Endothelial cell of umbilical vein (primary cell): ENCODE data around the gene PTPRE. TPM values are rescaled to one million over a fixed set of nuclear protein-coding genes. Genes with fewer than 3 reads are reported as not detected.

ENCODE experiments used
- BruUV-seq: library from RNA; stranded (reverse); fragments of 400-500 nt; replicated peaks from 2 replicates; lab custom pipeline; 2021; lab: Mats Ljungman, UMichigan
- CTCF ChIA-PET: fragments of 300-600, 350-600 bp; sonication (Branson Sonifier 250); formaldehyde crosslinking; loops from one replicate; lab custom pipeline; 2021; ENCODE audit warnings: antibody characterized with exemption, inconsistent platforms; lab: Charles Lee
- POLR2A ChIA-PET: fragments of 300-600, 350-600 bp; sonication (Branson Sonifier 250); formaldehyde crosslinking; loops from one replicate; lab custom pipeline; 2021; ENCODE audit warnings: antibody characterized with exemption, inconsistent platforms; lab: Charles Lee
- DNase-seq: peaks from one replicate; pipeline ENCODE4 v3.0.0-alpha.2; 2011; ENCODE audit warnings: low read depth, low spot score
- FAIRE-seq: peaks from 2 replicates; lab custom pipeline; 2011; peaks lifted over from hg19 to GRCh38; lab: Jason Lieb, UNC
- H2AFZ ChIP-seq: 2 replicates; pipeline ENCODE4 v1.6.0; 2012; ENCODE audit warnings: low read depth, low read length, control low read depth, inconsistent platforms
- H3K27ac ChIP-seq: 2 replicates; pipeline ENCODE4 v1.5.1; 2011; ENCODE audit warnings: low read depth, mild to moderate bottlenecking, control low read depth, low read length, moderate library complexity; ENCODE audit not compliant: insufficient read depth
- H3K27me3 ChIP-seq, 2 experiments: 2 replicates each; pipeline versions ENCODE4 v1.6.0 to v1.6.1; 2011; ENCODE audit warnings: low read length in 2 of 2, mixed read lengths in 1 of 2; ENCODE audit not compliant: control insufficient read depth in 2 of 2, insufficient read depth in 2 of 2
- H3K36me3 ChIP-seq, 2 experiments: 2 replicates in 1 of 2; 3 replicates in 1 of 2; pipeline ENCODE4 v1.5.1; 2011; ENCODE audit warnings: low read length in 2 of 2, mild to moderate bottlenecking in 1 of 2, moderate library complexity in 1 of 2; ENCODE audit not compliant: control insufficient read depth in 2 of 2, insufficient read depth in 2 of 2; ENCODE audit errors: extremely low read depth in 1 of 2
- H3K4me1 ChIP-seq: 3 replicates; pipeline ENCODE4 v1.5.1; 2011; ENCODE audit warnings: mild to moderate bottlenecking, low read length; ENCODE audit not compliant: control insufficient read depth, insufficient read depth; ENCODE audit errors: extremely low read depth
- H3K4me2 ChIP-seq: 2 replicates; pipeline ENCODE4 v1.6.1; 2011; ENCODE audit warnings: low read length, control low read depth, mixed read lengths; ENCODE audit not compliant: insufficient read depth
- H3K4me3 ChIP-seq, 3 experiments: fragments of 200-600 bp in 1 of 3; sonication (generic), shearing (Covaris generic) in 1 of 3; replicated peaks in 1 of 3; 2 replicates each; pipeline ENCODE4 v1.5.1; 2011 to 2016; ENCODE audit warnings: control low read depth in 3 of 3, low read length in 3 of 3, mild to moderate bottlenecking in 2 of 3, inconsistent platforms in 1 of 3, low read depth in 1 of 3, moderate library complexity in 1 of 3; ENCODE audit not compliant: insufficient read depth in 1 of 3
- H3K79me2 ChIP-seq: 2 replicates; pipeline ENCODE4 v1.6.0; 2012; ENCODE audit warnings: low read length, inconsistent platforms; ENCODE audit not compliant: control insufficient read depth, insufficient read depth
- H3K9ac ChIP-seq: replicated peaks from 2 replicates; pipeline ENCODE3; 2011; ENCODE audit warnings: low read length, control low read depth; ENCODE audit not compliant: insufficient read depth; ENCODE audit errors: extremely low read depth
- H3K9me1 ChIP-seq: replicated peaks from 3 replicates; pipeline ENCODE4 v1.6.0; 2011; ENCODE audit warnings: mild to moderate bottlenecking, low read length; ENCODE audit not compliant: control insufficient read depth, insufficient read depth; ENCODE audit errors: extremely low read depth
- H3K9me3 ChIP-seq: replicated peaks from 2 replicates; pipeline ENCODE4 v1.5.1; 2012; ENCODE audit warnings: low read length, inconsistent platforms; ENCODE audit not compliant: control insufficient read depth, insufficient read depth
- H4K20me1 ChIP-seq: replicated peaks from 2 replicates; pipeline ENCODE3; 2011; ENCODE audit warnings: mild to moderate bottlenecking, low read length; ENCODE audit not compliant: control insufficient read depth, insufficient read depth; ENCODE audit errors: extremely low read depth
- CTCF ChIP-seq, 2 donors: IDR thresholded peaks; 1 replicate in 1 of 2; 2 replicates in 1 of 2; pipeline ENCODE4 v1.5.1; 2011; ENCODE audit warnings: low read length in 2 of 2, mild to moderate bottlenecking in 2 of 2, moderate library complexity in 2 of 2, control low read depth in 1 of 2, inconsistent platforms in 1 of 2, low read depth in 1 of 2; ENCODE audit not compliant: insufficient read depth in 1 of 2; ENCODE audit errors: extremely low read depth in 1 of 2
- FOS ChIP-seq: IDR thresholded peaks from 2 replicates; pipeline ENCODE4 v1.6.1; 2011; ENCODE audit warnings: mild to moderate bottlenecking, low read length, moderate library complexity, borderline replicate concordance; ENCODE audit not compliant: insufficient read depth
- GATA2 ChIP-seq: IDR thresholded peaks from 2 replicates; pipeline ENCODE4 v1.7.0; 2011; ENCODE audit warnings: low read depth, mild to moderate bottlenecking, moderate library complexity, mixed read lengths, low read length; ENCODE audit not compliant: insufficient read length, insufficient read depth
- JUN ChIP-seq: IDR thresholded peaks from 2 replicates; pipeline ENCODE4 v1.6.1; 2011; ENCODE audit warnings: borderline replicate concordance, low read depth; ENCODE audit not compliant: insufficient read length, insufficient read depth
- MAX ChIP-seq: IDR thresholded peaks from 2 replicates; pipeline ENCODE4 v1.6.1; 2011; ENCODE audit not compliant: insufficient read depth, insufficient read length
- MYC ChIP-seq: IDR thresholded peaks from one replicate; pipeline ENCODE4 v1.6.1; 2011; ENCODE audit warnings: mild to moderate bottlenecking, low read depth, low read length
- POLR2A ChIP-seq: IDR thresholded peaks from 2 replicates; pipeline ENCODE4 v1.6.1; 2012; ENCODE audit warnings: low read depth, mild to moderate bottlenecking, control low read depth, low read length
- POLR2AphosphoS5 ChIP-seq: IDR thresholded peaks from 2 replicates; pipeline ENCODE4 v1.6.1; 2012; ENCODE audit warnings: low read depth, mild to moderate bottlenecking, control low read depth, low read length, moderate library complexity; ENCODE audit not compliant: insufficient read depth
- dilution Hi-C: fragments of 300-500 bp; cut with MboI; formaldehyde crosslinking; loops from one replicate; pipeline ENCODE4 v1.15.0; 2019; ENCODE audit warnings: low sequenced_read_pairs; ENCODE audit not compliant: extremely low pct_ligation_motif_present
- intact Hi-C: fragments of 100-400 bp; cut with micrococcal nuclease; formaldehyde crosslinking; loops from one replicate; pipeline ENCODE4 v1.10.0; 2022
- polyA plus RNA-seq, 4 experiments: library from polyadenylated mRNA; depleted of rRNA in 3 of 4; stranded (reverse) in 3 of 4; unstranded in 1 of 4; fragments of >200 nt; gene quantifications; 2 replicates each; pipeline versions ENCODE4 v1.2.1 to v1.2.3, GENCODE V29; 2011 to 2012; ENCODE audit warnings: missing spikeins in 1 of 4
- total RNA-seq: library from RNA; stranded (reverse); gene quantifications from 2 replicates; pipeline ENCODE4 v1.2.3, GENCODE V29; 2021

The PTPRE gene
- total and polyA plus RNA-seq, 2 donors (not counting 3 experiments of a cell fraction or from before 2014, with no cell fraction given): 37.3 to 116 TPM

DNA sequence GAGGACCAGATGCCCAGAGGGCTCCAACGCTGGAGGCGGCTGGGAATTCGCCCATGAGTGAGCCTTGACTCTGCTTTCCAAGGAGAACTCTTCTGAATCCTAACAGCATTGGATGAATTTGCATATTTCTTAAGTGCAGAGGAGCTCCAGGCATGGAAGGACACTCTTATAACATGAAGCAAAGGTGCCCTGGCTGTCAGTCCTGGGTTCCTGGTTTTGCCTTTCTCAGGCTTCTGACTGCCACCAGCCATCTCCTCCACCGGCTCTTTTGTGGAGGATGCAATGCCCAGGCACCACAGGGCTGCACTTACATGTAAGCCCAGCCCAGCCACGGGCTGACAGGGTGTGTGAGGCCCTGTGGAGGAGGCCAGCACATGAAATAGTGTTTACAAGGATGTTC, 22.4 kb upstream of the PTPRE start:
- dilution Hi-C loops (no loop called here), intact Hi-C loops (no loop called here)
- Histone ChIP-seq H3K4me3 (no peak overlapping the region), H3K27me3 (no peaks in the 10 kb centered on the region), H3K9ac (no peak overlapping the region), H3K79me2 (no peaks in the 10 kb centered on the region), H4K20me1 (no peaks in the 10 kb centered on the region), H3K9me3 (no peaks in the 10 kb centered on the region), H3K9me1 (no peaks in the 10 kb centered on the region), H3K36me3 (no peaks in the 10 kb centered on the region), H3K4me2 (no peak overlapping the region), H3K27ac (no peak overlapping the region), H2AFZ (no peak overlapping the region), H3K4me1 (peaks cover 11% of the 10 kb centered on the region)
- CTCF ChIA-PET: interaction anchor here (0.9 kb wide), 1 partner anchor 185 kb away, joined by 5 read pairs; no protein-coding TSS in a partner anchor
- no peak for FAIRE-seq
- TF ChIP-seq MYC (no peak), CTCF (IDR thresholded peaks at IDR 0.05; ENCODE audit: extremely low read depth in 1 of 2, insufficient read depth in 1 of 2, low read depth in 1 of 2, low read length in 2 of 2) (no peak), POLR2A (no peak), JUN (no peak), MAX (no peak), FOS (no peak), POLR2AphosphoS5 (no peak), GATA2 (no peak)
- POLR2A ChIA-PET: no interaction called here
- no peak for DNase-seq
- BruUV-seq: no TSS peak
